GM18870 (cell line): ENCODE measurements around the gene ARVCF.

Experiments used
- ATAC-seq: cut with Tn5 transposase; IDR thresholded peaks from one replicate; pipeline ENCODE4 v1.9.1; 2021; ENCODE audit warnings: moderate library complexity; ENCODE audit not compliant: unreplicated experiment

Gene ARVCF

DNA sequence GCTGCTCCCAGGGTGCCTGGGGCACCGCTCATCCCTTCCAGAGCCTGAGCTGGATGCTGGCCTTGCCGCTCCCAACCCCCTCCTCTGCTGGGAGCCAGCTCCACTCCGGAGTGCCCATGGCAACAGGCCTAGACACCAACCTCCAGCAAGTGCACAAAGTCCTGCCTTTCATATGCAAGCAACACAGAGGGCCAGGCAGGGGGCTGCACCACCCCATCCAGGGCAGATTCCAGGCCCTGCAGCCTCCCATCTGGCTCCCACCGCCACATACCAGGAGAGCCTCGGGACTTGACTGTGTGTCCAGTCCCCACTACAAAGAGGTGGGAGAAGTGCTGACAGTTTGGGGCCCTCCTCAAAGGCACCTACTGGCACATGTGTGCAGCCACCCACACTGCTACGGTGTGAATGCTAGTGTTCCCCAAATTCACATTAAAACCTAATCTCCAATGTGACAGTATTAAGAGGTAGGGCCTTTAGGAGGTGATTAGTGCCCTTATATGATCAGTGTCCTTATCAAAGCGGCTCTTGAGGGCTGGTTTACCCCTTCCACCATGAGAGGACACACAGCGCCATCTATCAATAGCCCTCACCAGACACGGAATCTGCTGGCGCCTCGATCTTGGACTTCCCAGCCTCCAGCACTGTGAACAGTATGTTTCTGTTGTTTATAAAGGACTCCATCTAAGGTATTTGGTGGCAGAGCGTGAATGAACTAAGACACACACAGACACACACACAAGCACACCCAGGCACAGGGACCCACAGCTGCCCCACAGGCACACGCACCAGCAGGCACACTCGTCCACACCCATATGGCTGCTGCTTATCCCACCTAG, 16.2 kb downstream of the ARVCF start:
- ATAC-seq = no peak

DNA sequence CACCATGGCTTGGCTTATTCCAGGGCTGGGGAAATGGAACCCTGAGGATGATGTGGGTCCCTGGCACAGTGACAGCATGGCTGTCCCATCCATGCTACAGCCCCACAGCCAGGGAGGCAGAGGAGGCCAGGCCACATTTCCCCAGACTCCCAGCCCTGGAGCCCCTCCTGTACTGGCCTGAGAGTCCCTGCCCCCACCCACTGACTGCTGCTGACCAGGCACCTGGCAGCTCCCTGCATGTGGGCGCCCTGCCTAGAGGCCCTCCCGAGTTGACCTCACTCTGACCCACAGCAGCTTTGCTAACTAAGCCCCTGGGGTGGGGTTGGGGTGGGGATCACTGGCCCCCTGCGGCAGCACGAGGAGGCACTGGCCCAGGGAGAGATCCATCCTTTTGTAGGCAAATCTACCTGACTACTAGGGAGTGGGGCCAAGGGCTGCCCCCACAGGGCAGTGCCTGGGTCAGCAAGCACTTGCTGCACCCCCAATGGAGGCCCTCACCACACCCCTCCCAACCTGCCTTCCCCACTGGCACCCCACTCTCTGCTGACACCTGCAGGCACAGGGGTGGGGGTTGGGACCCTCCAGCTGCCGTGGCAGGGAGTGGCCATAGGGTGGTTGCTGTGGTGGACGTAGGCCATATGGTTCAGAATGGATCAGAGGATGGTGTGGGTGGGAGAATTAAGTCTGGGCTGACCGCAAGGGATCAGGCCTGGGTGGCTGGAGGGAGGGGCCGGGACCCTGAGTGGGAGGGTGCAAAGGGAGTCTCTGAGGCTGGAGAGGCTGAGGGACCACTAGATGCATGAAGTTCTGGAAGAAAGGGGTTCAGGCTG, 17.4 kb downstream of the ARVCF start:
- ATAC-seq = no peak

DNA sequence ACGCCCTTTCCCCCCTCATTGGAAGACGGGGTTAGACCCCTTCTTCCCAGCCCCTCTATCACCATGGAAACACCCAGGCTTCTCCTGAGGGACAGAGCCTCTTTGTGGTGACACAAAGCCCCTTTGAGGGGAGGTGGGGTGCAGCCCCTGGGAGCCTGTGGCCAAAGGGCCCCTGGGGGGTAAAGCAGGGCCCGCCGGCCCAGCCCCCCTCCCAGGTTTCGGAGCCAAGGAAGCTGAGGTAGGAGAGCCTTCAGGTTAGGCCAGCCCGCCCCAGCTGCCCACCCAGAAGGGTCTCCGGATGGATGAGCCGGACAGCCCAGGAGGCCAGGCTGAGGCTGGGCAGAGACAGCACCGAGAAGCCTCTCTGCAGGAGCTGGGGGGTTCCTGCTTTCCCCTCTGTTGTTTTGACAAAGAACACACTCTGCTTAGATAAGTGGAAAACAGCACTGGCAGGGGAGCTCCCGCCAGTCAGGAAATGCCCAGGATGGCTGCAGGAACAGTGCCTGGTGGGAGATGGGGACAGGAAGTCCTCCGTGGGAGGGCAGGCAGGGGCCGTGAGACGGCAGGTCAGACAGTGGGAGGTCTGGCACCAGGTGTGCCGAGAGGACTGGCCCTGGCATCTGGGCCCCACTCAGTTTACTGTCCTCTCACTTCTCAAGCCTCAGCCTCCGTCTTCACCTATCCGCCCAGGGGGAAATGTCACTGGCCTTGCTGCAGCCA, 18.2 kb downstream of the ARVCF start:
- no peak for ATAC-seq

DNA sequence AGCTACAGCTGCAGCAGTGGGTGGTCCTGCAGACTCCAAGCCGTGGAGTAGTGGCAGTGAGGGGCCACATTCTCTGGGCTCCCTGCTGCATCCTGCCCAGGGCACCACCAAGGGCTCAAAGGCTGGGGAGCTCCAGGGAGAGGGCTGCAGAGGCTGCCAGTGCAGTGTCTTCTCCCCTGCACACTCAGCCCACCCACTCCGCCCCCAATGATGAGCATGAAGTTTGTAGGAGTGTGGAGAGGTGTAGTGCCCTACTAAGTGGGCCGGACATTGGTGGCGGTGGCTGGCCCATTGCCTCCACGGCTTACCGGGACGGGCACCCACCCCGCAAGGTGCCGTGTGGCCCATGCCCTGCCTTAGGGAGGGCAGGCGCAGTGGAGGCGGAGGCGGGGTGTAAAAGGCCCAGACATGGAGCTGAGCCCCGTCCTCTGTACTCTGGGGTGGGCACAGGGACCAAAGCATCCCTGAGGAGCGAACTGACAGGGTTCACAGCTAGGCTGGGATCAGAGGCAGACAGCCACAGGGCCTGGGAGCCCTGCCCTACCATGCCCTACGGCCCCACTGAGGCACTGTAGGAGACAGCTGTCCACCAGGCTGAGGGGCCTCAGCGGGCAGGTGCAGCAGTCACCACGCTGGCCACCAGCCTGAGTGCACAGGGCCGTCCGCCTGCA, 18.9 kb downstream of the ARVCF start:
- ATAC-seq = no peak

DNA sequence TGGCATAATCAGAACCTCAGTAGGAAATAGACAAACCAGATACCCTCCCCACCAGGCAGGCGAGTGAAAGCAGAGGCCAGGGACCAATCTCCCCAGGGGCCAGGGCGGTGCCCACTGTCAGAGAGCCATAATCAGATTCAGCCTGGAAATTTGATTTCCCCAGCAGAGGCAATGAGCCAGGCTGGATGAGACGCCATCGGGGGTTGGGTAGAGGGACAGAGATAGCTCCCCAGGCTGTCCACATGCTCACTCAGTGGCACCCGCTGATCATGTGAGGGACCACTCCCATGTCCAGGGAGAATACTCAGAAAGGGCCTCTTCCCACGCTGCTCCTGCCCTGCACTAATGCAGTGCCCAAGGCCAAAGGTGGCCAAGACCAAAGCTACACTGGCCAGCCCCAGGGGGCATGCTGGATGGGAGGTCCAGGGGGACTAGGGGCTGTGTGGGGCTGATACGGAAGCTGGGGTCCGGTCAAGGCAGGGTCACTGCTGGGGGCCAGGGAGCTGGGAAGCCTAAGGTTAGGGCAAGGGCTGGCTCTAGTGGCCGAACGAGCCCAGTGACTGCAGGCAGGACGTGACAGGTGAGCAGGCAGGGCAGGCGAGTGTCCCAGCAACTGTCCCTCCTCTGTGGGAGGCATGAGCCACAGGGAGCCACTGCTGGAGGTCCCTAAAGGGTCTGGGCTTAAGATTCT, 19.8 kb downstream of the ARVCF start:
- no peak for ATAC-seq

DNA sequence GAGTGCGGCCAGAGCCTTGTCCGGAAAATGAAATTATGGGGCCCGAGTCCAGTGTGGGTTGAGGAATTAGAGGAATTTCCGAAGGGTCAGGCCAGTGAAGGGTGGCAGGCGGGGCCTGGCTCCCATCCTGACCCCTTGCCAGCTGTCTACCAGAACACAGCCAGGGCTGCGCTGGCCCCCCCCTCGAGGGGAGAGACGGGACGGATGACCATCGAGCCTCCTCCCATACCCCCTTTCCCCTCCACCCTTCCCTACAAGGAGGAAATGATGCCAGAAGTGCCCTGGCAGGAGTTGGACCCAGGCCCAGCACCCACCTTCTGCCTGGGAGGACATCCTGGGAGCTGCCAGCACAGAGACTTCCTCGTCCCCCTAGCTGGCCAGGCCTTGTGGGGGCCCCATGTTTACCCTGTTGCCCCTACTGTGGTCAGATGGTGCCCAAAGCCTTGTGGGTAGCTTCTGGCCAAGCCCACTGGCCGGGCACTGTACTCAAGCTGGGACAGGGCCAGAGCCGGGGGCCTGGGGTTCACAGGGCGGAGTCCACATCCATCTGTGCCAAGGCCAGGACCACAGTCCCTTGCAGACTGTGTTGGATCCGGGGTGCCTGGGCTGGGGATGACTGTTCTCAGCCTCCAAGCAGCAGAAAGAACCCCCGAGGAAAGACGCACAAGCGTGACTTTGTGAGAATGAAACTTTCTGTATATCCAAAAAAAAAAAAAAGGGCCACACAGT, 20.8 kb downstream of the ARVCF start:
- no peak for ATAC-seq

DNA sequence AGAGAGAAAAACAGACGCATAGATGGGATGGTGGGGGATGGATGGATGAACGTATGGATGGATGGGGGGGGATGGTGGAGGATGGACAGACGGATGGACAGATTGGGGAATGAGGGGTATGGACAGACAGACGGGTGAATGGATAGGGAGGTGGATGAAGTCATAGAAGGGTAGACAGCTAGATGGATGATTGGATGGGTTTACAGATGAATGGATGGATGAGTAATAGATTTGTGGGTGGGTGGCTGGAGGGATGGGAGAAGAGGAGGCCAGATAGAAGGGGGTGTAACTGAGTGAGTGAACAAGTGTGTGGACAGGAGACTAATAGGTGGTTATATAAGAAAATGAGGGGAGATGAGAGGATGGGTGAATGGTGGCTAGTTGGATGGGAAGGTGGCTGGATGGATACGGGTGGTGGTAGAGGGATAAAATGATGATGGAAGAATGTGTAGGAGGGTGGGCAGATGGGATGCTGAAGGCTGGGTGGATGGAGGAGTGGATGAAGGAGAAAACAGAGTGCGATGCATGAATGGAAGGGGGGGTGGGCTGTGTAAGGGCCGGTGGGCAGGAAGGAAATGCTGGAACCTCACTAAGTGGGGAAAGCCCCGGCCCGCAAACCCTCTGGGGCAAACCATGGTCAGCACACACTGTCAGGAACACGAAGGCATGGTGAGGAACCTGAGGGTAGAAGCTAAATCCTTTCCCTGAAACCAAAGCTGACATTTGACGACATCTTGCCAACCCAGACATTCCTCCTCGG, 21.6 kb downstream of the ARVCF start:
- no peak for ATAC-seq

DNA sequence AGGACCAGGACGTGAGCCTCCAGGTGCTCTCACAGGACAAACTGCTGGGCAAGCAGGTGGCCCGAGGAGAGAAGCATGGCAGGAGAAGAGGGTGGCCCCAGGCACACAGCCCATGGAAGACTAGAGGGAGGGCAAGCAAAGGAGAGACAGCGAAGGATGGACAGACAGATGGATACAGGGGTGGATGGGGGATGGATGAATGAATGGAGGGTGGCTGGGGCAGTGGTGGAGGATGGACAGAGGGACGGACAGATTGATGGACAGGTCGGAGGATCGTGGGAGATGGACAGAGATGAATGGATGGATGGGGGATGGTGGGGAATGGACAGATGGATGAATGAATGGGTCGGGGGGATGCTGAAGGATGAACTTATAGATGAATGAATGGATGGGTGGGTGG, 22.7 kb downstream of the ARVCF start:
- ATAC-seq = no peak

DNA sequence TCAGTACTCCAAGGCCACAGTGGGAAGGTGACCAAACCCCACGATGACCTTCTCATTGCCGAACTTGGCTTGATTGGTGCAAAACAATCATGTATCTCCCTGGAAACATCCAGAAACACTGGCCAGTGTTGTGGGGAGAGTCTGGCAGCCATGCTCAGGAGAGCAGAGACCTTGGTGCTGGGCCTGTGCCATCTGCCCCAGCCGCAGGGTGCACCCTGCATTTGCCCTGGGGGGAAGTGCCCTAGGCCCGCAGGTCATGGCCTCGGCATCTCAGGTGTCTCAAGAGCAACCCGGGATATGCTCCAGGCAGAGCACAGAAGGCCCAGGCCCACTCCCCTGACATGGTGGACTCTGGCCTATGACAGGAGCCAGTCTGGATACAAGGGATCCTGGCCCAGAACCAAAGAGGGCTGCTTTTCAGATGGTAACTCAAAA, 23.7 kb downstream of the ARVCF start:
- ATAC-seq = no peak

DNA sequence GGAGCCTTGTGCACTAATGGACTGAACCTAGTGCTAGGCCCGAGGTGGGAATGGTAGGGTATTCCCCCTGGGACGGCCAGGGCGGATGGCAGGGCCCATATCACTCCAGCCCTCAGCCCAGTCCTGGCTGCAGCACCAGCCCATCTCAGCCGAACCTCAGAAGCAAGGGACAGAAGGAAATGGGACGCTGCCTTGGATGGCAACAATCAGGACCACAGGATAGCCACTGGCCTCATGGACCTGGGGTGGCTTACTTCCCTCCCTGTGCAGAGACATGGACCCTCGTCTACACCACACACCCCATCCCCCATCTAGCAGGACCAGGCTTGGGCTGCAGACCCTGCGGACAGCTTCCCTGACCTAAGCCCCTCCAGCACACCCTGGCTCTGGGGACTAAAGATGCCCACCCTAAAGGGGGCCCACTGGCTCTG, 24.1 kb downstream of the ARVCF start:
- ATAC-seq = no peak

DNA sequence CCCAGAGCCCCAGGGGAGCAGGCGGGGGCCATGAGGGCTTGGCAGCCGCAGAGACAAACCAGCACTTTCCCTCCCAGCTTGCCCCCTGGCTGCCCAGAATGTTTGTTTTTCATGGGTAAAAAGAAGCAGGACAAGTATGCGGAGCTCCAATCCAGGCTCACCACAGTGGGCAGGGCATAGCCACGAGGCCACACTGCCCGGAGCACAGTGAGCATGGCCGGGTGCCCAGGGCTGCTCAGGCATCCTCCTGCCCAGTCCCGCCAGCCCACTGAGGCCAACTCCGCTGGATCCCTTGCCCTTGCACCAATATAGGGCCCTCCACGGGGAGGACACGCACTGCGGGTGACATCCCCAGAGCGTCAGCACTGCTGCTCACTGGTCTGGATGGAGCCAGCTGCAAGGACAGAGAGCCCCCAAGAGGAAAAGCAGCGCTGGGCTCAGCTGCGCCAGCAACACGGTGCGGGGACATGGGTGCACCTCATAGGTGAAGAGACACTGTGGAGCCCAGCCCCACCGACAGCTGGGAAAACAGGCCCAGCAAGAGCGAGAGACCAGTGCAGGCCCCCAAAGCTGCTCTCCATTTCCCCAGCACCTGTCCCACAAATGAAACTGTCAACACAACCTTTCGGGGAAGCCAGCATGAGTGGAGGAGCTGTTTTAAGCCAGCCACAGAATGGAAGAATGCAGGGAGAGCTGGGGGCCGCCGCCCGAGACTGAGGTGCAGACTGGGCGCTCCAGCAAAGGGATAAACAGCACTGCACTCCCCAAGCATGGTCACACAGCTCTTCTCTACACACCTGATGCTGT, 24.8 kb downstream of the ARVCF start:
- ATAC-seq = no peak

DNA sequence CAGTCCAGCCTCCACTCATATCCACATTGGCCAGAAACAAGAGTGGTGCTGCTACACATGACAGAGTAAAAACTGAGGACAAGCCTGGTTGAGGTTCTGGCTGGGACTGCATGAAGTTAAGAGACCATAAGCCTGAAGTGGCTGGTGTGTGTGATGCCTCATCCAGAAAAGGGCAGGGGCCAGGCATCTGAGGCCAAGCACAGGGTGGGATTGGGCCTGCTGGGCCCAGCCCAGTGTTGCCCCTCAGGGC, 25.3 kb downstream of the ARVCF start:
- ATAC-seq = no peak

DNA sequence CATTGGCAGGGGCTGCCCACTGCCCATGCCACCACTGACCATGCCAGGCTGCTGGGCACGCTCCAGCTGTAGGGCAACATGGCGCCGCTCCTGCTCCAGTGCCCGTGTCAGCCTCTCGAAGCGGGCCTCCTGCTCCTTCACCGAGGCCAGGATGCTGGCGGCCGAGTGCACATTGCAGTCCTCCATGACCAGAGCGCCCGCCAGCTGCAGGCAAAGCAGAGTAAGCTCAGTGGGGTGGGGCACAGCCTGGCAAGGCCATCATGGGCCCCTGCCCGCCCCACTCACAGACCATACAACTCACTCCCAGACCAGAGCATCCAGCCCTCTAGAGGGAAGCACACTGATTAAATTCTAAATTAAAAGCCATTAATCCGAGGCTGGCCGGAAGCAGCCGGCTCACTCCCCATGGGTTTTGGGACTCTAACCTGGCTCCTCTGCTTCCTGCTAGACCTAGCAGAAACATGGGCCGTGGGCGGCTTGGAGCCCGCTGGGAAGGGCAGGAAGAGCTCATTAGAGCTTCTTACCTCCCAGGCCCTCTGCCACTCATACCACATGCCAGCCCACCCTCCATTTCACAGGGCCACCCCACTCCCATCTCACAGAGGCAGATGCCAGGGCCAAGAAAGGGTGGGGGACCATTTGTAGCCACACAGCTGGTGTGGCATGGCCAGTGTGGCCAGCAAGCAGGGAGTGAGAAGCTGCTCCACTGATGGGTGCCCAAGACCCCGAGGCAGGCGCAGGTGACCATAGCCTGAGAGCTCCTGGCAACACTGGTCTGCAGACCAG, 25.8 kb downstream of the ARVCF start:
- ATAC-seq = no peak

DNA sequence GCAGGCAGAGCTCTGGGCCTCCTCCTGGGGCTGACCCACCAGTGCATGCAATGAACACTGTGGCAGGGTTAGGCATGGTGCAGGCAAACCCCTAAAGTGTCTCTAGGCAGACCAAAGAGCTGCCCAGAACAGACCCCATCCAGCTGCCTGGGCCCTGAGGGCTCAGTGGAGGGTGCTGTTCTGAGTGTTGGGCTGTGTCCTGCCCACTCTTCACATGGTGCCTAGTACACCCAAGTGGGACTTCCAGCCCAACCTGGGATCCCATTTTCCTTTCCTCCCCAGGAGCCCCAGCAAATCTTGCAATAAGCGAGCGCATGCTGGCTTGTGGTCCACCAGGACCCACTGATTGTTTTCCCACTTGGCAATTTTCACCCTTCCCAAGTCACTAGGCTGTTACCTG, 26.4 kb downstream of the ARVCF start:
- no peak for ATAC-seq

DNA sequence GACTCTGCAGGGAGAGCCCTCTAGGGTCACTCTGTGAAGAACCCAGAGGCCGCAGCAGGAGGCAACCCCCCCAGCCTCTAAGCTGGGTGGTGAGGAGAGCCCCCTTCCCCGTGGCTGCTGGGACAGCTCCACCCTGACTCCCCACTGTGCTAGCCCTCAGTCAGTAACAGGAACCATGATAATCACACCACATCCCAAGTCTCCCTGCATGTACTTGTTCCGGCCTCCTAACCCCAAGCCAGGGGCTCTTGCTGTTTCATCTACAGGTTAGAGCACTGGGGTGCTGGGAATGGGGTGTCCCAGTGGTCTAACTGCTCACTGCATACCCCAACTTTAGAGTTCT, 26.9 kb downstream of the ARVCF start:
- ATAC-seq = no peak

DNA sequence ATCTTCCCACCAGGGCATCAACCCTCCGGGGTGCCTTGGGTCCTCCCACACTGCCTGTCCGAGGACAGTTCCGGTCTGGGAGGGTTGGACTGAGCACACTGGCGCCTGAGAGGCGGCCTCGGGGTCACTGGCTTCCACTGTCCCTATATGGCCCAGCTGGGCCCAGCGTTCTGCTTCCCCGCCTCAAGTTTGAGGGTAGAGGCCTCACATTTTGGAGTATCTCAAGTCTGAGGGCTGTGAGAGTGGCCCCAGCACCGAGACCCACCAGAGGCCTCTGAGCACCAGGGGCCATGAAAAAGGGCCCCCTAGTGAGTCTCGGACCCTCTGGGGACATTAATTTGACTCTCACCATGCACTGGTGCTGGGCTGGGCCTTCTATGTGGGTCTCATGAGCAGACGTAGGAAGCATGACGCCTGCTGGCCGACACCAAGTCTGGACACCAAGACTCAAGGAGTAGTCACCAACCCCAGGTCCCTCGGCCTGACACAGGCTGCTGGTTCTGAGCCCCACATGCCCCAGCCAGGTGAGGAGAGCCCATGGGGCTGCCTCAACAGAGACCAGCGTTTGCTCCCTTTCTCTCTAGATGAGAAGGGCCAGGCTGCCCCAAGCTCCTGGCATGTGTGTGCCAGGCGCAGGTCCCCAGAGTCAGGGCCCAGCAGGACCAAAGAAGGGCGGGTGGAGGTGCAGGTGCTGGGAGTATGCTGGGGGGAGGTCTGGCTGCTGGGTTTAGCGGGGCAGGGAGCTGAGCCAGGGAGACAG, 27.5 kb downstream of the ARVCF start:
- no peak for ATAC-seq

DNA sequence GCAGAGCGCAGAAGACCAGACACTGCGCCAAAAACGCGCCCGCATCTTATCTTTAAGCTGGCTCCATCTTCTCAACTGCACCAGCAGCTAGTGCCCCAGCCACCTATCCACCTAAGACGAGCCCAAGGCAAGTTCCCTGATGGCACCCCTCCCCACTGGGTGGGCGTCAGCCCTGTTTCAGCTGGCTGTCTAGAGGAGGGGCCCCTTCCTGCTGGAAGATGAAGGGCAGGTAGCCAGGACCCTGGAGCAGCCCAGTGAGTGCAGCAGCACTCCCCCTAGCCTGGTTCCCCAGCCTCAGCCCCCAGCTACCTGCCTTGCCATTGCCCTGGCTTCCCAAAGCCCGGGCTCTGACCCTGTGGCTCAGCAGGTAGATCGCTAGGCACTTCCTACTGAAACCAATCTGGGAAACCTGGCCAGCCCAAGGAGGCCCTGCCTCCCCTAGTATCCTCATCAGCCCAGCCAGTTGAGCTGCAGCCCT, 28.3 kb downstream of the ARVCF start:
- ATAC-seq = no peak
